ENCODE data around the gene MESP2. TPM values are rescaled to one million over a fixed set of nuclear protein-coding genes. Genes with fewer than 3 reads are reported as not detected.
"Not testable (repeated sequence)": the region's sequence is repeated elsewhere in the genome, so short reads cannot be mapped to it uniquely, and the experiment has no call there.

MESP2 gene
- total RNA-seq, 4 donors from 2014 or later: 0.45 to 1.1 TPM; not detected in 2

GRCh38 chr15:89778861-89779260 lies 2.7 kb downstream of the MESP2 start:
- WGBS, 2 donors: 57 to 63% methylated on average over 4 of the region's 4 CpGs
- intact Hi-C loops (cut with DNase I; ENCODE audit: low total_unique reads): no loop called here
- no peak for TF ChIP-seq CTCF (IDR thresholded peaks at IDR 0.05)
- no peak for TF ChIP-seq POLR2A (IDR thresholded peaks at IDR 0.05)
- H3K4me3 ChIP-seq (ENCODE audit: low read depth, poor library complexity, severe bottlenecking): no peak overlapping the region
- DNase-seq (ENCODE audit: low spot score in 2 of 2): no peak

GRCh38 chr15:89780601-89781000 lies 4.5 kb downstream of the MESP2 start:
- no peak for TF ChIP-seq POLR2A (IDR thresholded peaks at IDR 0.05)
- no peak for TF ChIP-seq CTCF (IDR thresholded peaks at IDR 0.05)
- WGBS, 2 donors: 52 to 56% methylated on average over 6 of the region's 6 CpGs
- DNase-seq (ENCODE audit: low spot score in 2 of 2): no peak
- intact Hi-C loops (cut with DNase I; ENCODE audit: low total_unique reads): no loop called here
- no peak overlapping the region for H3K4me3 ChIP-seq (ENCODE audit: low read depth, poor library complexity, severe bottlenecking)

- WGBS, 2 donors: 49 to 59% methylated on average over 6 of the region's 6 CpGs
- intact Hi-C loops (cut with DNase I; ENCODE audit: low total_unique reads): no loop called here
- TF ChIP-seq POLR2A (IDR thresholded peaks at IDR 0.05) (no peak), CTCF (IDR thresholded peaks at IDR 0.05) (no peak)
- DNase-seq (ENCODE audit: low spot score in 2 of 2): no peak
- H3K4me3 ChIP-seq (ENCODE audit: low read depth, poor library complexity, severe bottlenecking): no peak overlapping the region
These were observed 4.9 kb downstream of the MESP2 start for GRCh38 chr15:89781055-89781454.

- DNase-seq (ENCODE audit: low spot score in 2 of 2): no peak
- WGBS, 2 donors: 48 to 52% methylated on average over 15 of the region's 15 CpGs
These were observed 5.9 kb downstream of the MESP2 start for GRCh38 chr15:89781891-89782618.

GRCh38 chr15:89782619-89782950 lies 6.5 kb downstream of the MESP2 start:
- intact Hi-C loops (cut with DNase I; ENCODE audit: low total_unique reads); H3K4me3 ChIP-seq (ENCODE audit: low read depth, poor library complexity, severe bottlenecking); DNase-seq (ENCODE audit: low spot score in 2 of 2): not testable (repeated sequence)
- 58 to 64% methylated on average over 9 of the region's 9 CpGs for WGBS, 2 donors

More at GRCh38 chr15:89781891-89782618, 5.9 kb downstream of the MESP2 start:
- H3K4me3 ChIP-seq (ENCODE audit: low read depth, poor library complexity, severe bottlenecking): no peak overlapping the region
- intact Hi-C loops (cut with DNase I; ENCODE audit: low total_unique reads): no loop called here
- TF ChIP-seq CTCF (IDR thresholded peaks at IDR 0.05) (no peak), POLR2A (IDR thresholded peaks at IDR 0.05) (no peak)

GRCh38 chr15:89783111-89783860 lies 7.2 kb downstream of the MESP2 start:
- no peak for TF ChIP-seq CTCF (IDR thresholded peaks at IDR 0.05)
- TF ChIP-seq POLR2A (IDR thresholded peaks at IDR 0.05): no peak
- 56% methylated on average over 14 of the region's 14 CpGs for WGBS, 2 donors
- intact Hi-C loops (cut with DNase I; ENCODE audit: low total_unique reads): no loop called here
- no peak for DNase-seq (ENCODE audit: low spot score in 2 of 2)
- H3K4me3 ChIP-seq (ENCODE audit: low read depth, poor library complexity, severe bottlenecking): no peak overlapping the region
